ENCODE results near the gene PHLDB3. TPM values are rescaled to one million over a fixed set of nuclear protein-coding genes. Genes with fewer than 3 reads are reported as not detected.
A peak's percentile ranks its signal among the peaks of the same experiment; 100 is the strongest.

Gene PHLDB3
- total and polyA plus RNA-seq, 2 of the 13 experiments (the other 11 are each of a cell fraction or from before 2014, with no cell fraction given) = 11.3 to 14.5 TPM

- no peak for TF ChIP-seq SATB2 (CRISPR knock-in tag; IDR thresholded peaks at IDR 0.05)
- no peak; the same call in 1 of the 2 replicates for TF ChIP-seq ZFP91 (CRISPR knock-in tag; IDR thresholded peaks at IDR 0.05; ENCODE audit: borderline replicate concordance)
- TF ChIP-seq ZNF841 (CRISPR knock-in tag; IDR thresholded peaks at IDR 0.05; ENCODE audit: borderline replicate concordance) = no peak
- peak; percentile 71 for TF ChIP-seq SAP130 (CRISPR knock-in tag; IDR thresholded peaks at IDR 0.05; ENCODE audit: low read depth)
- TF ChIP-seq ZNF556 (CRISPR knock-in tag; IDR thresholded peaks at IDR 0.05; ENCODE audit: borderline replicate concordance) = peak; percentile 51; the same call in 1 of the 2 replicates
- TF ChIP-seq HHEX (CRISPR knock-in tag; IDR thresholded peaks at IDR 0.05) = no peak
- TF ChIP-seq CSRNP1 (CRISPR knock-in tag; IDR thresholded peaks at IDR 0.05) = no peak
- TF ChIP-seq MEIS2 (CRISPR knock-in tag; IDR thresholded peaks at IDR 0.05) = no peak
- TF ChIP-seq ZNF672 (CRISPR knock-in tag; IDR thresholded peaks at IDR 0.05) = no peak
- TF ChIP-seq TBX3 (IDR thresholded peaks at IDR 0.05; ENCODE audit: borderline replicate concordance) = no peak
- TF ChIP-seq FOXC1 (CRISPR knock-in tag; IDR thresholded peaks at IDR 0.05; ENCODE audit: borderline replicate concordance) = no peak
- TF ChIP-seq, protein P1, sequence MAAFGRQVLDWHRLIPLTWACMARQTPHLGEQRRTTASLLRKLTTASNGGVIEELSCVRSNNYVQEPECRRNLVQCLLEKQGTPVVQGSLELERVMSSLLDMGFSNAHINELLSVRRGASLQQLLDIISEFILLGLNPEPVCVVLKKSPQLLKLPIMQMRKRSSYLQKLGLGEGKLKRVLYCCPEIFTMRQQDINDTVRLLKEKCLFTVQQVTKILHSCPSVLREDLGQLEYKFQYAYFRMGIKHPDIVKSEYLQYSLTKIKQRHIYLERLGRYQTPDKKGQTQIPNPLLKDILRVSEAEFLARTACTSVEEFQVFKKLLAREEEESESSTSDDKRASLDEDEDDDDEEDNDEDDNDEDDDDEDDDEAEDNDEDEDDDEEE (CRISPR knock-in tag; IDR thresholded peaks at IDR 0.05) = no peak
- TF ChIP-seq ATAD3A (CRISPR knock-in tag; IDR thresholded peaks at IDR 0.05) = no peak
- TF ChIP-seq, protein P2, sequence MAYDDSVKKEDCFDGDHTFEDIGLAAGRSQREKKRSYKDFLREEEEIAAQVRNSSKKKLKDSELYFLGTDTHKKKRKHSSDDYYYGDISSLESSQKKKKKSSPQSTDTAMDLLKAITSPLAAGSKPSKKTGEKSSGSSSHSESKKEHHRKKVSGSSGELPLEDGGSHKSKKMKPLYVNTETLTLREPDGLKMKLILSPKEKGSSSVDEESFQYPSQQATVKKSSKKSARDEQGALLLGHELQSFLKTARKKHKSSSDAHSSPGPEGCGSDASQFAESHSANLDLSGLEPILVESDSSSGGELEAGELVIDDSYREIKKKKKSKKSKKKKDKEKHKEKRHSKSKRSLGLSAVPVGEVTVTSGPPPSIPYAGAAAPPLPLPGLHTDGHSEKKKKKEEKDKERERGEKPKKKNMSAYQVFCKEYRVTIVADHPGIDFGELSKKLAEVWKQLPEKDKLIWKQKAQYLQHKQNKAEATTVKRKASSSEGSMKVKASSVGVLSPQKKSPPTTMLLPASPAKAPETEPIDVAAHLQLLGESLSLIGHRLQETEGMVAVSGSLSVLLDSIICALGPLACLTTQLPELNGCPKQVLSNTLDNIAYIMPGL (CRISPR knock-in tag; IDR thresholded peaks at IDR 0.05; ENCODE audit: borderline replicate concordance in 1 of 2, low read depth in 1 of 2) = peak; percentile 78 to 86; a peak in 3 of 4 replicates
- peak; percentile 53; the same call in 1 of the 2 replicates for TF ChIP-seq ZNF768 (CRISPR knock-in tag; IDR thresholded peaks at IDR 0.05)
- TF ChIP-seq ZNF503 (CRISPR knock-in tag; IDR thresholded peaks at IDR 0.05) = 0 out of 2 replicates have a peak, but pooled peaks have one; percentile 4
- TF ChIP-seq, protein P3, sequence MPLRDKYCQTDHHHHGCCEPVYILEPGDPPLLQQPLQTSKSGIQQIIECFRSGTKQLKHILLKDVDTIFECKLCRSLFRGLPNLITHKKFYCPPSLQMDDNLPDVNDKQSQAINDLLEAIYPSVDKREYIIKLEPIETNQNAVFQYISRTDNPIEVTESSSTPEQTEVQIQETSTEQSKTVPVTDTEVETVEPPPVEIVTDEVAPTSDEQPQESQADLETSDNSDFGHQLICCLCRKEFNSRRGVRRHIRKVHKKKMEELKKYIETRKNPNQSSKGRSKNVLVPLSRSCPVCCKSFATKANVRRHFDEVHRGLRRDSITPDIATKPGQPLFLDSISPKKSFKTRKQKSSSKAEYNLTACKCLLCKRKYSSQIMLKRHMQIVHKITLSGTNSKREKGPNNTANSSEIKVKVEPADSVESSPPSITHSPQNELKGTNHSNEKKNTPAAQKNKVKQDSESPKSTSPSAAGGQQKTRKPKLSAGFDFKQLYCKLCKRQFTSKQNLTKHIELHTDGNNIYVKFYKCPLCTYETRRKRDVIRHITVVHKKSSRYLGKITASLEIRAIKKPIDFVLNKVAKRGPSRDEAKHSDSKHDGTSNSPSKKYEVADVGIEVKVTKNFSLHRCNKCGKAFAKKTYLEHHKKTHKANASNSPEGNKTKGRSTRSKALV (CRISPR knock-in tag; IDR thresholded peaks at IDR 0.05) = 0 out of 2 replicates have a peak, but pooled peaks have one; percentile 24
Observed at GRCh38 chr19:43503501-43504425, 783 bp downstream of the PHLDB3 start (continued).
